WTC11 (cell line): ENCODE data around the gene AK2. TPM values are rescaled to one million over a fixed set of nuclear protein-coding genes. Genes with fewer than 3 reads are reported as not detected.

Source experiments
- ATAC-seq: fragments of 200-7000 bp; cut with Tn5 transposase; 2 replicates; pipeline ENCODE4 v1.10.0; 2021; ENCODE audit warnings: mild to moderate bottlenecking, moderate library complexity
- CTCF ChIA-PET: fragments of 300-600 bp; sonication (Branson Sonifier 250); formaldehyde crosslinking; loops from one replicate; lab custom pipeline; 2021; ENCODE audit warnings: antibody characterized with exemption; lab: Charles Lee
- POLR2A ChIA-PET: fragments of 350-600 bp; sonication (Branson Sonifier 250); formaldehyde crosslinking; loops from one replicate; lab custom pipeline; 2021; ENCODE audit warnings: antibody characterized with exemption; lab: Charles Lee
- DNase-seq: peaks from one replicate; pipeline ENCODE4 v3.0.0; 2021; ENCODE audit warnings: low spot score
- H3K27ac Mint-ChIP-seq: 2 replicates; pipeline ENCODE4 v1.8.0; 2021; ENCODE audit warnings: mixed read lengths
- H3K27me3 Mint-ChIP-seq: 2 replicates; pipeline ENCODE4 v1.8.0; 2021; ENCODE audit warnings: low read depth, mild to moderate bottlenecking, moderate library complexity, mixed read lengths
- H3K36me3 Mint-ChIP-seq: 2 replicates; pipeline ENCODE4 v1.8.0; 2021; ENCODE audit warnings: mixed read lengths
- H3K4me1 Mint-ChIP-seq: 2 replicates; pipeline ENCODE4 v1.8.0; 2022; ENCODE audit warnings: mixed read lengths
- H3K4me3 Mint-ChIP-seq: 2 replicates; pipeline ENCODE4 v1.8.0; 2021; ENCODE audit warnings: mild to moderate bottlenecking, moderate library complexity, mixed read lengths
- H3K9me3 Mint-ChIP-seq: 2 replicates; pipeline ENCODE4 v1.8.0; 2021; ENCODE audit warnings: mixed read lengths
- CBFB ChIP-seq: sonication (generic); formaldehyde crosslinking; IDR thresholded peaks from 2 replicates; pipeline ENCODE4 v1.8.1; 2022; ENCODE audit warnings: mild to moderate bottlenecking, low read depth, missing genetic modification reagents
- ELF4 ChIP-seq: sonication (generic); formaldehyde crosslinking; IDR thresholded peaks from 2 replicates; pipeline ENCODE4 v1.8.1; 2022; ENCODE audit warnings: low read depth, mild to moderate bottlenecking, moderate library complexity, missing genetic modification reagents
- ESRRA ChIP-seq: sonication (generic); formaldehyde crosslinking; IDR thresholded peaks from 2 replicates; pipeline ENCODE4 v1.8.1; 2022; ENCODE audit warnings: mild to moderate bottlenecking, missing genetic modification reagents, borderline replicate concordance
- FOXP1 ChIP-seq: sonication (generic); formaldehyde crosslinking; IDR thresholded peaks from 2 replicates; pipeline ENCODE4 v1.8.0; 2022; ENCODE audit warnings: missing genetic modification reagents, mild to moderate bottlenecking, moderate library complexity, borderline replicate concordance
- GRHL2 ChIP-seq: fragments of 250-450 bp; sonication (Bioruptor Pico); IDR thresholded peaks from 2 replicates; pipeline ENCODE4 v1.8.0; 2022; ENCODE audit warnings: mild to moderate bottlenecking, moderate library complexity; ENCODE audit not compliant: insufficient replicate concordance, severe bottlenecking
- GTF2I ChIP-seq: fragments of 250-450 bp; sonication (Bioruptor Pico); conservative IDR thresholded peaks from 2 replicates; pipeline ENCODE4 v1.4.0; 2021; ENCODE audit warnings: mild to moderate bottlenecking
- HMGA2 ChIP-seq: fragments of 250-450 bp; sonication (Bioruptor Pico); IDR thresholded peaks from 2 replicates; pipeline ENCODE4 v1.4.0; 2021; ENCODE audit warnings: mild to moderate bottlenecking, moderate library complexity
- IRF2 ChIP-seq: sonication (generic); formaldehyde crosslinking; IDR thresholded peaks from 2 replicates; pipeline ENCODE4 v1.8.0; 2022; ENCODE audit warnings: low read depth, missing genetic modification reagents, borderline replicate concordance
- JAZF1 ChIP-seq: fragments of 250-450 bp; sonication (Bioruptor Pico); IDR thresholded peaks from 2 replicates; pipeline ENCODE4 v1.9.0; 2021; ENCODE audit warnings: moderate library complexity, mild to moderate bottlenecking, inconsistent platforms
- NFE2L1 ChIP-seq: sonication (generic); formaldehyde crosslinking; IDR thresholded peaks from 2 replicates; pipeline ENCODE4 v1.8.1; 2023; ENCODE audit warnings: missing genetic modification reagents
- NFYB ChIP-seq: sonication (generic); formaldehyde crosslinking; conservative IDR thresholded peaks from 2 replicates; pipeline ENCODE4 v1.8.0; 2022; ENCODE audit warnings: low read depth, missing genetic modification reagents
- NR3C1 ChIP-seq: sonication (generic); formaldehyde crosslinking; conservative IDR thresholded peaks from 2 replicates; pipeline ENCODE4 v1.8.1; 2023; ENCODE audit warnings: low read depth, mild to moderate bottlenecking, missing genetic modification reagents
- SMAD3 ChIP-seq: sonication (generic); formaldehyde crosslinking; IDR thresholded peaks from 2 replicates; pipeline ENCODE4 v1.8.0; 2022; ENCODE audit warnings: missing genetic modification reagents, mild to moderate bottlenecking, borderline replicate concordance
- SMAD4 ChIP-seq: sonication (generic); formaldehyde crosslinking; IDR thresholded peaks from 2 replicates; pipeline ENCODE4 v1.8.0; 2022; ENCODE audit warnings: mild to moderate bottlenecking, missing genetic modification reagents
- ZBTB21 ChIP-seq: sonication (generic); formaldehyde crosslinking; IDR thresholded peaks from 2 replicates; pipeline ENCODE4 v1.8.1; 2023; ENCODE audit warnings: mild to moderate bottlenecking, missing genetic modification reagents, borderline replicate concordance
- ZNF138 ChIP-seq: sonication (generic); formaldehyde crosslinking; conservative IDR thresholded peaks from 2 replicates; pipeline ENCODE4 v1.8.1; 2022; ENCODE audit warnings: mild to moderate bottlenecking, moderate library complexity, missing genetic modification reagents
- ZNF219 ChIP-seq: sonication (generic); formaldehyde crosslinking; IDR thresholded peaks from 2 replicates; pipeline ENCODE4 v1.8.0; 2023; ENCODE audit warnings: missing genetic modification reagents, mild to moderate bottlenecking, borderline replicate concordance
- ZNF232 ChIP-seq: sonication (generic); formaldehyde crosslinking; IDR thresholded peaks from 2 replicates; pipeline ENCODE4 v1.8.0; 2022; ENCODE audit warnings: mild to moderate bottlenecking, missing genetic modification reagents
- ZNF263 ChIP-seq: sonication (generic); formaldehyde crosslinking; IDR thresholded peaks from 2 replicates; pipeline ENCODE4 v1.8.1; 2022; ENCODE audit warnings: low read depth, mild to moderate bottlenecking, moderate library complexity, missing genetic modification reagents
- ZNF671 ChIP-seq: fragments of 250-450 bp; sonication (Bioruptor Pico); IDR thresholded peaks from 2 replicates; pipeline ENCODE4 v1.8.0; 2021; ENCODE audit warnings: mild to moderate bottlenecking
- total RNA-seq: library from RNA; stranded (reverse); gene quantifications from 3 replicates; pipeline ENCODE4 v1.2.3, GENCODE V29; 2021
- TF ChIP-seq, protein P1 (sequence below): fragments of 250-450 bp; sonication (Bioruptor Pico); IDR thresholded peaks from 2 replicates; pipeline ENCODE4 v1.9.0; 2021; ENCODE audit warnings: mild to moderate bottlenecking
- TF ChIP-seq, protein P2 (sequence below): sonication (generic); formaldehyde crosslinking; IDR thresholded peaks from 2 replicates; pipeline ENCODE4 v1.8.0; 2022; ENCODE audit warnings: mild to moderate bottlenecking, missing genetic modification reagents
- TF ChIP-seq, protein P3 (sequence below): sonication (generic); formaldehyde crosslinking; IDR thresholded peaks from 2 replicates; pipeline ENCODE4 v1.8.0; 2023; ENCODE audit warnings: missing genetic modification reagents, mild to moderate bottlenecking, borderline replicate concordance
- TF ChIP-seq, protein P4 (sequence below): fragments of 250-450 bp; sonication (Bioruptor Pico); conservative IDR thresholded peaks from 2 replicates; pipeline ENCODE4 v1.9.0; 2021; ENCODE audit warnings: mild to moderate bottlenecking
- TF ChIP-seq, protein P5 (sequence below): sonication (generic); formaldehyde crosslinking; IDR thresholded peaks from 2 replicates; pipeline ENCODE4 v1.8.0; 2022; ENCODE audit warnings: mild to moderate bottlenecking, missing genetic modification reagents

Gene AK2
- total RNA-seq, 1 experiment from 2014 or later, result 124 TPM

DNA sequence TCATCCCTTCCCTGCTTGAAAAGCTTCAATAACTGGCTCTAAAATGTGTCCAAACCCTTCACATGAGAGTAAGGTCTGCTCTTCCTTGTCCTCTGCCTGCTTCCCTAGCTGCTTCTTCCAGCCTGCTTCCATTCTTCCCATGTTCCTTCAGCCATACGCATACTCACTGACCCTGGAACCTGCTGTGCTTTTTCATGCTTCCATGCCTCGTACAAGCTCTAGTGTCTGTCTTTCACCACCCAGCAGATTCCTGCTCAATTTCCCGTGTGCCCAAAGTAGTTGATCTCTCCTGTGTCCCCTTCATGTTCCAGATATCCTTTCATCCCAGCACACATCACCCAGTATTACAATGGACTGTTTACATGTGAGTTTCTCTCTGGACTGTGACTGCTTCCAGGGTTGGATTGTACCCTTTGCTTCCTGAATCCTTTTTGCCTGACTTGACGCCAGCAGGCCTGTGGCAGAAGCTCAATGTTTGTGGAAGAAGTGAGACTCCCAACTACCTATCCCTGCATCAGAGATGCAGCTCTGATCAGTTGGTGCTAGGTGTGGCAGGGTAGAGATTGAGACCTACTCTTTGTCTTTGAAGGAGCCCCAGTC lies 36.2 kb downstream of the AK2 start:
- no peaks in the 10 kb centered on the region for H3K27me3 Mint-ChIP-seq
- H3K4me3 Mint-ChIP-seq, result no peak overlapping the region
- peaks cover 12% of the 10 kb centered on the region for H3K4me1 Mint-ChIP-seq
- no peaks in the 10 kb centered on the region for H3K36me3 Mint-ChIP-seq
- CTCF ChIA-PET, result interaction anchor here (0.6 to 3.3 kb wide), 15 partner anchors 8 to 612 kb away, joined by 3 to 22 read pairs (median 5); partner anchors contain the start of gene RNF19B
- POLR2A ChIA-PET, result interaction anchor here (0.7 kb wide), 1 partner anchor 36 kb away, joined by 3 read pairs; the partner anchor contains the start of gene RNF19B
- ATAC-seq (no peak), DNase-seq (no peak)
- H3K9me3 Mint-ChIP-seq, result no peaks in the 10 kb centered on the region
- TF ChIP-seq ZNF263 (CRISPR knock-in tag) (no peak), IRF2 (CRISPR knock-in tag) (no peak), ZNF232 (CRISPR knock-in tag) (no peak), SMAD3 (CRISPR knock-in tag) (no peak), SMAD4 (CRISPR knock-in tag) (no peak), HMGA2 (no peak), NR3C1 (no peak), NFYB (no peak)
- TF ChIP-seq, protein P1, sequence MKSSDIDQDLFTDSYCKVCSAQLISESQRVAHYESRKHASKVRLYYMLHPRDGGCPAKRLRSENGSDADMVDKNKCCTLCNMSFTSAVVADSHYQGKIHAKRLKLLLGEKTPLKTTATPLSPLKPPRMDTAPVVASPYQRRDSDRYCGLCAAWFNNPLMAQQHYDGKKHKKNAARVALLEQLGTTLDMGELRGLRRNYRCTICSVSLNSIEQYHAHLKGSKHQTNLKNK (CRISPR knock-in tag), result no peak
- TF ChIP-seq, protein P2, sequence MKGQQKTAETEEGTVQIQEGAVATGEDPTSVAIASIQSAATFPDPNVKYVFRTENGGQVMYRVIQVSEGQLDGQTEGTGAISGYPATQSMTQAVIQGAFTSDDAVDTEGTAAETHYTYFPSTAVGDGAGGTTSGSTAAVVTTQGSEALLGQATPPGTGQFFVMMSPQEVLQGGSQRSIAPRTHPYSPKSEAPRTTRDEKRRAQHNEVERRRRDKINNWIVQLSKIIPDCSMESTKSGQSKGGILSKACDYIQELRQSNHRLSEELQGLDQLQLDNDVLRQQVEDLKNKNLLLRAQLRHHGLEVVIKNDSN (CRISPR knock-in tag), result no peak
- TF ChIP-seq, protein P3, sequence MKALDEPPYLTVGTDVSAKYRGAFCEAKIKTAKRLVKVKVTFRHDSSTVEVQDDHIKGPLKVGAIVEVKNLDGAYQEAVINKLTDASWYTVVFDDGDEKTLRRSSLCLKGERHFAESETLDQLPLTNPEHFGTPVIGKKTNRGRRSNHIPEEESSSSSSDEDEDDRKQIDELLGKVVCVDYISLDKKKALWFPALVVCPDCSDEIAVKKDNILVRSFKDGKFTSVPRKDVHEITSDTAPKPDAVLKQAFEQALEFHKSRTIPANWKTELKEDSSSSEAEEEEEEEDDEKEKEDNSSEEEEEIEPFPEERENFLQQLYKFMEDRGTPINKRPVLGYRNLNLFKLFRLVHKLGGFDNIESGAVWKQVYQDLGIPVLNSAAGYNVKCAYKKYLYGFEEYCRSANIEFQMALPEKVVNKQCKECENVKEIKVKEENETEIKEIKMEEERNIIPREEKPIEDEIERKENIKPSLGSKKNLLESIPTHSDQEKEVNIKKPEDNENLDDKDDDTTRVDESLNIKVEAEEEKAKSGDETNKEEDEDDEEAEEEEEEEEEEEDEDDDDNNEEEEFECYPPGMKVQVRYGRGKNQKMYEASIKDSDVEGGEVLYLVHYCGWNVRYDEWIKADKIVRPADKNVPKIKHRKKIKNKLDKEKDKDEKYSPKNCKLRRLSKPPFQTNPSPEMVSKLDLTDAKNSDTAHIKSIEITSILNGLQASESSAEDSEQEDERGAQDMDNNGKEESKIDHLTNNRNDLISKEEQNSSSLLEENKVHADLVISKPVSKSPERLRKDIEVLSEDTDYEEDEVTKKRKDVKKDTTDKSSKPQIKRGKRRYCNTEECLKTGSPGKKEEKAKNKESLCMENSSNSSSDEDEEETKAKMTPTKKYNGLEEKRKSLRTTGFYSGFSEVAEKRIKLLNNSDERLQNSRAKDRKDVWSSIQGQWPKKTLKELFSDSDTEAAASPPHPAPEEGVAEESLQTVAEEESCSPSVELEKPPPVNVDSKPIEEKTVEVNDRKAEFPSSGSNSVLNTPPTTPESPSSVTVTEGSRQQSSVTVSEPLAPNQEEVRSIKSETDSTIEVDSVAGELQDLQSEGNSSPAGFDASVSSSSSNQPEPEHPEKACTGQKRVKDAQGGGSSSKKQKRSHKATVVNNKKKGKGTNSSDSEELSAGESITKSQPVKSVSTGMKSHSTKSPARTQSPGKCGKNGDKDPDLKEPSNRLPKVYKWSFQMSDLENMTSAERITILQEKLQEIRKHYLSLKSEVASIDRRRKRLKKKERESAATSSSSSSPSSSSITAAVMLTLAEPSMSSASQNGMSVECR (CRISPR knock-in tag), result no peak
- H3K27ac Mint-ChIP-seq, result peak overlapping the region; percentile 39

DNA sequence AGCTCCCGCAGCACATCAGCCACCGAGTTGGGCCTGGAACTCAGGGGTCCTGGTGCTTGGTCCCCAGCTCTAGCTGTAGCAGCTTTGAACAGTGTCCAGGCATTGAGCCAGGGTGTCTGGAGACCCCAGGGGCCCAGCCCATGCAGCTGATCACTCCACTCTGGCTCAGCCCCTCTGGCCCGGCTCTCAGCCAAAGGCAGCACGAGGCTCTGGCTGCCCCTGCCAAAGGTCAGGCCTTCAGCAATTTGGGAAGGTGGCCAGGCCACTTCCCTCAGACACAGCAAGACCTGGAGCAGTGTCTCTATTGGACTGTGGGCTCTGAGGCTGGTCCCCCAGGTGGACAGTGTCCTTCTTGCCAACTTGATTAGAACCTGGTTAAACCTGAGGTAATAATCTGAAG lies 37.7 kb downstream of the AK2 start:
- no peaks in the 10 kb centered on the region for H3K9me3 Mint-ChIP-seq
- CTCF ChIA-PET, result interaction anchor here (0.6 to 1.7 kb wide), 3 partner anchors 8 to 1871 kb away, joined by 3 to 8 read pairs (median 4); no protein-coding TSS in a partner anchor
- no peaks in the 10 kb centered on the region; the same call in 1 of the 2 replicates for H3K27me3 Mint-ChIP-seq
- no peak overlapping the region for H3K4me3 Mint-ChIP-seq
- ATAC-seq (no peak), DNase-seq (no peak)
- POLR2A ChIA-PET, result no interaction called here
- no peak overlapping the region for H3K27ac Mint-ChIP-seq
- no peaks in the 10 kb centered on the region for H3K36me3 Mint-ChIP-seq
- H3K4me1 Mint-ChIP-seq, result peaks cover 14% of the 10 kb centered on the region
- no peak for TF ChIP-seq ZNF671 (CRISPR knock-in tag)
- no peak for TF ChIP-seq GTF2I
- TF ChIP-seq NFE2L1 (CRISPR knock-in tag), result no peak
- TF ChIP-seq, protein P4, sequence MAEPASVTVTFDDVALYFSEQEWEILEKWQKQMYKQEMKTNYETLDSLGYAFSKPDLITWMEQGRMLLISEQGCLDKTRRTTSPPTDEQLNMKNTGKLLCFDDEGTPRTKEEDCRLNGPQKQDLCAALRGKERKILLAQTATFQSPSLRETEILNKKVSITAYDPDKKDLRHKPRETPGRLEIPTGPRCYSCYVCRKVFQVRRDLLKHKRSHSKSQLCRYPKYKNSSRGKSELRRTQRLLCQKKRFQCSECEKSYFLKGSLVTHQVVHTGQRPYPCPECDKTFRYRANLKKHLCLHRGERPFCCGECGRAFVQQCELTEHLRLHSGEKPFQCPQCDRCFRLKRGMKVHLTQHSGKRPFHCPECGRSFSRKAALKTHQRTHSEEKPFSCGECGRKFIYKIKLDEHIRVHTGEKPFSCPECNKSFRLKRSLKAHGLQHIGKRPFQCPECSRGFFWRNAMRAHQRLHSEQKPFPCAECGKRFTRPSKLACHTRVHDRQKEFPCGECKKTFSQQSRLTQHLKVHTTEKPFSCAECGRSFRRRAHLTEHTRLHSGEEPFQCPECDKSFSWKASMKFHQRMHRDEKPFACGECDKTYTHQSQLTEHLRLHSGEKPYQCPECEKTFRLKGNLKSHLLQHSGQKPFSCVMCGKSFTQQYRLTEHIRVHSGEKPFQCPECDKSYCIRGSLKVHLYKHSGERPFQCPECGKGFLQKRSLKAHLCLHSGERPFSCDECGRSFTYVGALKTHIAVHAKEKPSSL, result no peak
- TF ChIP-seq ESRRA (CRISPR knock-in tag), result no peak
- TF ChIP-seq FOXP1 (CRISPR knock-in tag), result no peak
- no peak for TF ChIP-seq ZBTB21 (CRISPR knock-in tag)
- TF ChIP-seq ZNF138 (CRISPR knock-in tag), result no peak
- TF ChIP-seq JAZF1 (CRISPR knock-in tag), result no peak
- TF ChIP-seq ZNF219 (CRISPR knock-in tag), result no peak
- TF ChIP-seq GRHL2, result no peak
- TF ChIP-seq, protein P5, sequence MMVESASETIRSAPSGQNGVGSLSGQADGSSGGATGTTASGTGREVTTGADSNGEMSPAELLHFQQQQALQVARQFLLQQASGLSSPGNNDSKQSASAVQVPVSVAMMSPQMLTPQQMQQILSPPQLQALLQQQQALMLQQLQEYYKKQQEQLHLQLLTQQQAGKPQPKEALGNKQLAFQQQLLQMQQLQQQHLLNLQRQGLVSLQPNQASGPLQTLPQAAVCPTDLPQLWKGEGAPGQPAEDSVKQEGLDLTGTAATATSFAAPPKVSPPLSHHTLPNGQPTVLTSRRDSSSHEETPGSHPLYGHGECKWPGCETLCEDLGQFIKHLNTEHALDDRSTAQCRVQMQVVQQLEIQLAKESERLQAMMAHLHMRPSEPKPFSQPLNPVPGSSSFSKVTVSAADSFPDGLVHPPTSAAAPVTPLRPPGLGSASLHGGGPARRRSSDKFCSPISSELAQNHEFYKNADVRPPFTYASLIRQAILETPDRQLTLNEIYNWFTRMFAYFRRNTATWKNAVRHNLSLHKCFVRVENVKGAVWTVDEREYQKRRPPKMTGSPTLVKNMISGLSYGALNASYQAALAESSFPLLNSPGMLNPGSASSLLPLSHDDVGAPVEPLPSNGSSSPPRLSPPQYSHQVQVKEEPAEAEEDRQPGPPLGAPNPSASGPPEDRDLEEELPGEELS (CRISPR knock-in tag), result no peak
- no peak for TF ChIP-seq ELF4 (CRISPR knock-in tag)
- TF ChIP-seq CBFB (CRISPR knock-in tag), result no peak
